Lung (tissue), 12 donors: ENCODE measurements around the gene CEP19. TPM values are rescaled to one million over a fixed set of nuclear protein-coding genes. Genes with fewer than 3 reads are reported as not detected.
A peak's percentile ranks its signal among the peaks of the same experiment; 100 is the strongest.

Experiments
- ATAC-seq: fragments of 200-7000 bp; cut with Tn5 transposase; one replicate; pipeline ENCODE4 v1.9.1; 2020; ENCODE audit warnings: moderate number of reproducible peaks; ENCODE audit not compliant: insufficient read depth, low FRiP score
- DNase-seq, 3 donors: peaks; one replicate each; pipeline ENCODE4 v3.0.0-alpha.2; 2013 to 2017
- H3K27ac ChIP-seq, 2 donors: one replicate each; pipeline ENCODE4 v1.5.1; 2013; ENCODE audit warnings: mild to moderate bottlenecking in 2 of 2, moderate library complexity in 2 of 2, control low read depth in 1 of 2, inconsistent platforms in 1 of 2, low read depth in 1 of 2, low read length in 1 of 2
- H3K27me3 ChIP-seq, 3 donors: one replicate each; pipeline ENCODE4 v1.5.1; 2013; ENCODE audit warnings: low read length in 2 of 3; ENCODE audit not compliant: control insufficient read depth in 3 of 3, insufficient read depth in 3 of 3
- H3K36me3 ChIP-seq, 4 donors: one replicate each; pipeline ENCODE4 v1.5.1; 2013; ENCODE audit warnings: low read length in 4 of 4, mild to moderate bottlenecking in 1 of 4, moderate library complexity in 1 of 4; ENCODE audit not compliant: control insufficient read depth in 4 of 4, insufficient read depth in 4 of 4
- H3K4me1 ChIP-seq, 5 donors: one replicate each; pipeline ENCODE4 v1.5.1; 2013; ENCODE audit warnings: low read length in 5 of 5, mild to moderate bottlenecking in 2 of 5, moderate library complexity in 1 of 5; ENCODE audit not compliant: control insufficient read depth in 5 of 5, insufficient read depth in 5 of 5
- H3K4me3 ChIP-seq: one replicate; pipeline ENCODE4 v1.5.1; 2013; ENCODE audit warnings: mild to moderate bottlenecking, control low read depth, moderate library complexity
- H3K9ac ChIP-seq, 2 donors: one replicate each; pipeline ENCODE4 v1.5.1; 2013; ENCODE audit warnings: low read length in 2 of 2, control low read depth in 1 of 2; ENCODE audit not compliant: insufficient read depth in 1 of 2
- H3K9me3 ChIP-seq, 4 donors: one replicate each; pipeline ENCODE4 v1.5.1; 2013; ENCODE audit warnings: low read length in 3 of 4, mild to moderate bottlenecking in 1 of 4, moderate library complexity in 1 of 4; ENCODE audit not compliant: control insufficient read depth in 4 of 4, insufficient read depth in 3 of 4
- CTCF ChIP-seq: IDR thresholded peaks from 2 replicates; pipeline ENCODE4 v1.5.1; 2012; ENCODE audit warnings: mild to moderate bottlenecking; ENCODE audit errors: control extremely low read depth, extremely low read depth
- WGBS, 2 donors: extraction: QIAGEN DNeasy Blood & Tissue Kit; methylation state at CpG; one replicate each; pipeline ENCODE4 v1.1.7; 2013; 5-methylcytosine and 5-hydroxymethylcytosine counted together
- polyA plus RNA-seq, 2 donors: library from polyadenylated mRNA; stranded (reverse); fragments of 200-250 nt; gene quantifications; one replicate each; pipeline ENCODE4 v1.2.1, GENCODE V29; 2013
- total RNA-seq, 2 donors: library from RNA; depleted of rRNA in 1 of 2; stranded (reverse); fragments of >200 nt in 1 of 2; gene quantifications; one replicate each; pipeline ENCODE4 v1.2.1, GENCODE V29; 2014 to 2021
- donor health status: control.
- donor health status: control.
- donor health status: Bipolar disorder and iron deficiency.
- donor health status: healthy.
- donor health status: DM: yes; HTN: yes; CAD: no.

CEP19 gene
- total and polyA plus RNA-seq, 4 donors = 0.93 to 4.3 (median 2.4) TPM

GRCh38 chr3:196667056-196667825 is 44.8 kb downstream of the CEP19 start:
- DNase-seq (no peak), ATAC-seq (no peak)
- H3K27me3 ChIP-seq = no peaks in the 10 kb centered on the region
- no peak overlapping the region for H3K27ac ChIP-seq
- TF ChIP-seq CTCF = no peak
- no peak overlapping the region for H3K4me3 ChIP-seq
- H3K4me1 ChIP-seq = peaks cover 0 to 8% (median 0%) of the 10 kb centered on the region in 5 donors
- H3K36me3 ChIP-seq = no peaks in the 10 kb centered on the region
- 90% methylated on average over 14 of the region's 14 CpGs for WGBS, 2 donors
- peaks cover 0 to 2% (median 0%) of the 10 kb centered on the region in 4 donors for H3K9me3 ChIP-seq
- no peak overlapping the region for H3K9ac ChIP-seq

GRCh38 chr3:196666001-196666867 is 45.8 kb downstream of the CEP19 start:
- ATAC-seq = no peak
- TF ChIP-seq CTCF = no peak

GRCh38 chr3:196662711-196663571 is 49.1 kb downstream of the CEP19 start:
- Histone ChIP-seq H3K36me3 (peaks cover 0 to 21% (median 0%) of the 10 kb centered on the region in 4 donors), H3K9ac (no peak overlapping the region), H3K27ac (no peak overlapping the region), H3K9me3 (peaks cover 0 to 2% (median 0%) of the 10 kb centered on the region in 4 donors), H3K27me3 (no peaks in the 10 kb centered on the region), H3K4me3 (no peak overlapping the region), H3K4me1 (peaks cover 0 to 8% (median 0%) of the 10 kb centered on the region in 5 donors)
- TF ChIP-seq CTCF = no peak
- 66 to 74% methylated on average over 15 of the region's 15 CpGs for WGBS, 2 donors
- DNase-seq (no peak), ATAC-seq (no peak)

More at GRCh38 chr3:196666001-196666867, 45.8 kb downstream of the CEP19 start:
- H3K4me1 ChIP-seq = peaks cover 0 to 8% (median 0%) of the 10 kb centered on the region in 5 donors
- no peaks in the 10 kb centered on the region for H3K27me3 ChIP-seq
- no peak overlapping the region for H3K4me3 ChIP-seq
- peak in 2 of 3 donors; percentile 15 to 29 for DNase-seq
- H3K9ac ChIP-seq = no peak overlapping the region
- no peak overlapping the region for H3K27ac ChIP-seq
- 63 to 70% methylated on average over 23 of the region's 23 CpGs for WGBS, 2 donors
- peaks cover 0 to 2% (median 0%) of the 10 kb centered on the region in 4 donors for H3K9me3 ChIP-seq
- peaks cover 0 to 4% (median 0%) of the 10 kb centered on the region in 4 donors for H3K36me3 ChIP-seq
